Activated gamma-delta T cell treated with anti-CD3 and anti-CD28 coated beads, Interleukin-2, amount 50 U/mL, for 16 hours (primary cell): ENCODE data around the gene TMIGD2.
"Not testable (repeated sequence)": the region's sequence is repeated elsewhere in the genome, so short reads cannot be mapped to it uniquely, and the experiment has no call there.

ENCODE experiments used
- DNase-seq: peaks from one replicate; pipeline ENCODE4 v3.0.0-alpha.2; 2020; ENCODE audit warnings: low read depth

The TMIGD2 gene

GRCh38 chr19:4297901-4298809 lies 4.0 kb downstream of the TMIGD2 start:
- no peak for DNase-seq

GRCh38 chr19:4295972-4296771 lies 6.0 kb downstream of the TMIGD2 start:
- DNase-seq = no peak

DNA sequence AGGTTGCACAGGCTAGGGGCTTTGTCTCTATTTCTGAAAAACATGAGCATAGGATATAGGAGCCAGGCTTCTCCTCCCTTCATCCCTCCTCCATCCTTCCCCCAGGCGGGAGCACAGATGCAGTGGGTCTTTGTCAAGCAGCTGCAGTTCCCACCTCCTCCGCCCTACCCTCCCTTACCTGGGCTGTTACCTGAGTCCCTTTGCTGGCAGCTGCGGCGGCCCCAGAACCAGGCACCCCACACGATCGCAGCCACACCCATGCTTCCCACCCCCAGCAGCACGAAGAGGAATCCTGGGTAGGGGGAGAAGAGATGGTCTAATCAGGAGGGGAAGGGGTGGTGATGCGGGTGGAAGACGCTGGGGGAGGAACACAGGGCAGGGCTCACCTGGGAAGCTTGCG lies 7.8 kb downstream of the TMIGD2 start:
- no peak for DNase-seq

DNA sequence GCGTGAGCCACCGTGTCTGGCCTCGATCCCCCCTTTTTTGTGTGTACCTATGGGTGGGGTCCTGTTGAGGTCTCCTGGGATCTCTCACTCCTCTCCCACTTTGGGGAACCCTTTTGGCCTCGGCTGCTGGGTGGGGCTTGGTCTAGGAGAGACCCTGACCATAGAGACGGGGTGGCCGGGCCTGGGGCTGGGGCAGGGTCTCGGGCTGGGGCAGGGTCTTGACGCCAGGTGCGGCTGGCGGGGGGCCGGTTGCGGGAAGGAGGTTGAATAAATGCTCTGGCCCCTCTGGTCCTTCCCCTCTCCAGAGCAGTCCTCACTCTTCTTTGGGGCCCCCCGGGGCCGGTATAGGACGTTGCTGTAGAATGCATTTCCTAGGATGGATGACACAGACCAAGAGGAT lies 9.7 kb downstream of the TMIGD2 start:
- no peak for DNase-seq

DNA sequence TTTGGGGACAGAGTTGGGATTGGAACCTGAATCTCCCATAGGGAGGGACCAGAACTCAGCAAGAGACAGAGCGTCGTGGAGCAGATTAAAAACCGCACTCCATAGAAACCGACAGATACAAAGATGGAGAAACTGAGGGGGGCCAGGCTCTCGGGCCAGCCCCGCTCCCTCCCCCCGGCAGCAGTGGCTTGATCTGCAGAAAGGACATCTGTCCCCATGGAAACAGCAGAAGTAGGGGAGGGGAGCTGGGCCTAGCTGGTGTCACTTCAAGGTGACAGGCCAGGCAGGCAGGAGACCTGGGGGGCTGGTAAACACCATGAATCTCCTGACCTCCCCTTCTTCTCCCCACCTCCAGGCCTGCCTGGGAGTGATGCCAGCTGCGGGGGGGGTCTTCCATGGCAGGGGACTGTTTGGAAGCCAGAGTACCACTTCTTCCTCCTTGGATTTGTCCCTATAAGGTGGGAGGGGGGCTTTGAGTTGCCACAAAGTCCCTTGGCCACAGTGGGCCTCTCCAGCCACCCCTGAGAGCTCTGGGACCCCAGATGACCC lies 10.9 kb downstream of the TMIGD2 start:
- DNase-seq = no peak

DNA sequence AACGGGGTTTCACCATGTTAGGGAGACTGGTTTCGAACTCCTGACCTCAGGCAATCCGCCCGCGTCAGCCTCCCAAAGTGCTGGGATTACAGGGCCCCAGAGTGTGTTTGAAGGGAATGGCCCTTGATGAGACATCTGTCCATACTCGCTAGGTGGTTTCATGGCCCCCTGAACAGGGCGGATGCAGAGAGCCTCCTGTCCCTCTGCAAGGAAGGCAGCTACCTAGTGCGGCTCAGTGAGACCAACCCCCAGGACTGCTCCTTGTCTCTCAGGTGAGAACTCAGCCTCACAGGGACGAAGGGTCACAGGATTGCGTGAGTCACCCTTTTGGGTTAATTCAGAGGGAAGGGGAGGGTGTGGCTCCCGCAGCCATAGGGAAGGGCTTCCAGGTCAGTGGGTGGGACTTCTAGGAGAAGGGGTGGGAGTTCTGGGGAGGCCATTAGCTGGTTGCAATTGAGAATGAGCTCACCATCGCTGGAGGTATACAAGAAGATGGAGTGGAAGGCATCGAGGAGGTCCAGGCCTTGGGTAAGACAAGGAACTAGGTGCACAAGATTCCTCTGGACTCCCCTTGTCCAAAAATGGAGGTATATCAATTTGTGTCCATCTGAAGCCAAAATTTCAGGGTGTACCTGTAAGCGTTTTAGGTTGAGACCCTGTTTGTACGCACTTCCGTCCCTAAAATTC lies 14.0 kb downstream of the TMIGD2 start:
- no peak for DNase-seq

- DNase-seq = not testable (repeated sequence)
Observed at GRCh38 chr19:4286141-4286540, 16.0 kb downstream of the TMIGD2 start.

DNA sequence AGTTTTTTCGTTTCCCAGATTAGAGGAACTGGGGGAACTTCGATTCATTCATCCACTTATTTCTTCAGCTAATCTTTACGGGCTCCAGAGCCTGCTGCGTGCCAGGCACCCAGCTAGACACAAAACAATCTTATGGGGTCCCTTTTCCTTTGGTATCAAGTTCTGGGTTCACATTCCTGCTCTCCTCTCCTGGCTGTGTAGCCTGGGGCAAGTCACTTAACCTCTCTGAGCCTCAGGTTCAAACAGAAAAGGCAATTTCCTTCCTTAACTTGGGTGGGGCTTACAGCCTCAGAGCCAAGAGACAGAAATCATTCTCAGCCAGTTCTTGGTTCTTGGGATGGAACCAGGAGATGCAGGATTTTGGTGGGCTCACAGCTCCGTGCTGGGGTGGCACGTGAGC lies 17.2 kb downstream of the TMIGD2 start:
- no peak for DNase-seq

- DNase-seq = no peak
Observed at GRCh38 chr19:4284176-4284958, 17.8 kb downstream of the TMIGD2 start.

GRCh38 chr19:4279530-4280422 lies 22.4 kb downstream of the TMIGD2 start:
- DNase-seq = no peak

GRCh38 chr19:4279267-4279529 lies 23.0 kb downstream of the TMIGD2 start:
- DNase-seq = no peak

DNA sequence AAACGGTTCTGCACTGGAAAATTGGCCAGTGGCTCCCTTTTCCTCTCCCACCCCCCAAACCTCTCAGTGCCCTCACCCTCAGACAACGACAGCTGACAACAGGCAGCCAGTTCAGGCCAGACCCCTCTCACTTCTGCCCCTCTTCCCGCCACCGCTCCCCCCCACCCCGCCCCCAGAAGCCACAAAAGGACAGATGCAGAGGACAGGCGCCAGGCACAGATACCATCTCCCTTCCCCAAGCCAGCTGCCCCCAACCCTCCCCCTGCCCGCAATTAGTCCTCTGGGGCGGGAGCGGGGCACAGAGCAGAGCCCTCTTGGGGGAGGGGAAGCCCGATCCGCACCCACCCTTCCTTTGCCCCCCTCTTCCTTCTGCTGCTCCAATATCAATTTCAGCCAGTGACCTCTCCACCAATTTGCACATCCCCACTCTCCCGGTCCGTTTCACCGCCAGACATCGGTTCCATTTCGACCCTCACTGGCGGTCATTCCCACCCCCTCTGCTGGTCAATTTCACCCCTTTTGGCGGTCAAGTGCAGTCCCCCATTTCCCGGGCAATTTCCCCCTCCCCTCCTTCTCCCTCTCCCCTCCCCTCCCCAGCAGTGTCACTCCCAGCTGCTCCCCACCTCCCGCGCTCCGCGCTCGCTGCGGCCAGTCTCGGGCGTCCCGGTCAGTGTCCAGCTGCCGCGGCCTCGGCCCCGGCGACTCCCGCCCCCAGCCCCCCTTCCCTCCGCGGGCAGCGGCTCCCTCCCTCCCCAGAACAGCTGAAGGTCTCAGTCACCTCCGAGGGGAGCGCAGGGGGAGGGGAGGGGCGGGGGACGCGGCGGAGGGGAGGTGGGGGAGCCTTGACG lies 23.5 kb downstream of the TMIGD2 start, which contains the start of gene SHD:
SHD (plus strand) TSS at position 848 of the 848 bp plus-strand sequence. CDS start 798 bp downstream, outside the sequence.
- no peak for DNase-seq

GRCh38 chr19:4278010-4278409 lies 24.2 kb downstream of the TMIGD2 start:
- no peak for DNase-seq

DNA sequence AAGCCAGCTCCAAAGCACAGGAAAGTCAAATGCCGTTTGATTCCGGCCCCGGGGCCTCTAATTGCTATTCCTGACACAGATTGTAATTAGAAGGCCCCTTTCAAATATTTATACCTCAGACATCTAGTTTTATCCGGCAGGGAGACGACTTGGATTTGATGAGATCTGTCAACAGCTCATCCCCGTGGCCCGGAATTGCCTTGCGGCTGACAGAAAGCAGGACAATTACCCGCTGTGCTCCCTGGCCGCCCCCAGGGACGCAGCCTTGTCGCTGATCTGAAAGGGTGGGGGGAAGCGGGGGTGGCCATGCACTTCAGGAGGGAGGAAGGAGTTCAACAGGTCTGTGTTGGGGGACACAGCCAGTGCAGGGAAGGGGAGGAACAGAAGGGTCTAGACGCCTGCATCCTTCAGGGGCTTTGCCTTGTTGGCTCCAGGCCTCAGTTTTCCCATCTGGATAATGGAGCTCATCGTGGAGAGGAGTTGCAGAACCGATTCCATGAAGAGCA lies 24.9 kb downstream of the TMIGD2 start:
- no peak for DNase-seq

DNA sequence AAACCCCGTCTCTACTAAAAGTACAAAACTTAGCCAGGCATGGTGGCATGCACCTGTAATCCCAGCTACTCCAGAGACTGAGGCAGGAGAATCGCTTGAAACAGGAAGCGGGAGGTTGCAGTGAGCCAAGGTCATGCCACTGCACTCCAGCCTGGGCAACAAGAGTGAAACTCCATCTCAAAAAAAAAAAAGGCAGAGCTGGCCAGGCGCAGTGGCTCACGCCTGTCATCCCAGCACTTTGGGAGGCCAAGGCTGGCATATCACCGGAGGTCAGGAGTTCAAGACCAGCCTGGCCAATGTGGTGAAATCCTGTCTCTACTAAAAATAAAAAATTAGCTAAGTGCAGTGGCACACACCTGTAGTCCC lies 27.9 kb downstream of the TMIGD2 start:
- DNase-seq = not testable (repeated sequence)

DNA sequence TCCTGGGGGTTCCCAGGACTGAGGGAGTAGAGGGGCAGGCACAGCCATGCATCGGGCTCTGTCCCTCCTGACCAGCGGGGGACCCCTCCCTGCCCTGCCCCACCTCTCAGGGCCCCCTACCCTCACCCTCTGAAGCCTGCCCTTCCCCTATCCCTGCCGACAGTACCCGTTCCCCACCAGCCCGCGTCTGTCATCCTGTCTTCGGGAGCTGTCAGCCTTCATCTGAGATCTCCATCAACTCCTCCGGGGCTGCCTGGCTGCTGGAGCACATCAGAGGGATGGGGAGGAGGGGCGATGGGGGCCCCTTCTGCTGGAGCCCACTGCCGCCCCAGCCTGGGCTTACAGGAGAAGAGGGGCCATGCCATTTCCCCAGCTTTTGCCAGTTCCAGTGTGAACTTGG lies 29.3 kb downstream of the TMIGD2 start:
- DNase-seq = no peak

- no peak for DNase-seq
Observed at GRCh38 chr19:4268816-4269430, 33.3 kb downstream of the TMIGD2 start.

DNA sequence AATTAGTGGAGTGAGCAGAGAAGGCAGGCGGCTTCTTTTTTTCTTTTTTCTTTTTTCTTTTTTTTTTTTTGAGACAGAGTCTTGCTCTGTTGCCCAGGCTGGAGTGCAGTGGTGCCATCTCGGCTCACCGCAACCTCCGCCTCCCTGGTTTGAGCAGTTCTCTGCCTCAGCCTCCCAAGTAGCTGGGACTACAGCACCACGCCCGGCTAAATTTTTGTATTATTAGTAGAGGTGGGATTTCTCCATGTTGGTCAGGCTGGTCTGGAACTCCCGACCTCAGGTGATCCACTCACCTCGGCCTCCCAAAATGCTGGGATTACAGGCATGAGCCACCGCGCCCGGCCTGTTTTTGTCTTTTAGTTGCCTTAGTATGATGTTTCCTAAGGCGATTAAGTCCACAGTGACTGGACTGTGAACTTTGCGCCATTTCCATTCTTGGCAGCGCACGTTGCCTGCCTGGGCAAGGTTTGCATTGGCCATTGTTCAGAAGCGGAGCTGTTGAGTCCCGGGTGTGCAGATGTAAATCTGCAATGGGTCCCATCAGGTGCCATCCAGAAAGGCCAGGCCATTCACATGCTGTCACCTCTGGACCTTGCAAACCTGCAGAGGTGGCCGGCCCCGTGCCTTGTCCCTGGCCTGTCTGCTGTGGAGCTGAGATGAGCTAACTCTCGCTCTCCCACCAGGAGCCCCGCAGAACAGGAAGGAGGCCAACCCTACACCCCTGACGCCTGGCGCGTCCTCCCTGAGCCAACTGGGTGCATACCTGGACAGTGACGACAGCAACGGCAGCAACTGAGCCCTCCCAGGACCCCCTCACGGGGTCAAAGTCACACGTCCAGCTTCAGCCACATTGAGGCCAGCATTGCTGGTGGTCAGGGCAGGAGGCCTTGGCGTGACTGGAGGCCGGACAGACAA lies 34.0 kb downstream of the TMIGD2 start:
- DNase-seq = no peak
